Calu3 (cell line): ENCODE results near the gene ARHGAP25. TPM values are rescaled to one million over a fixed set of nuclear protein-coding genes. Genes with fewer than 3 reads are reported as not detected.

Source experiments
- BruUV-seq: library from RNA; stranded (reverse); fragments of 400-500 nt; replicated peaks from 2 replicates; lab custom pipeline; 2021; lab: Mats Ljungman, UMichigan
- CTCF ChIA-PET: fragments of 300-600 bp; sonication (Branson Sonifier 250); formaldehyde crosslinking; loops from one replicate; lab custom pipeline; 2022; ENCODE audit warnings: antibody characterized with exemption; lab: Charles Lee
- DNase-seq: peaks from one replicate; pipeline ENCODE4 v3.0.0; 2022
- H3K27ac Mint-ChIP-seq: one replicate; pipeline ENCODE4 v1.8.0; 2022; ENCODE audit warnings: mixed read lengths; ENCODE audit not compliant: unreplicated experiment
- H3K27me3 Mint-ChIP-seq: one replicate; pipeline ENCODE4 v1.8.0; 2022; ENCODE audit warnings: mixed read lengths; ENCODE audit not compliant: unreplicated experiment
- H3K36me3 Mint-ChIP-seq: one replicate; pipeline ENCODE4 v1.8.0; 2022; ENCODE audit warnings: mild to moderate bottlenecking, moderate library complexity, mixed read lengths; ENCODE audit not compliant: insufficient read depth, unreplicated experiment
- H3K4me1 Mint-ChIP-seq: one replicate; pipeline ENCODE4 v1.8.0; 2022; ENCODE audit warnings: mild to moderate bottlenecking, low read depth, mixed read lengths; ENCODE audit not compliant: unreplicated experiment
- H3K4me3 Mint-ChIP-seq: one replicate; pipeline ENCODE4 v1.8.0; 2022; ENCODE audit warnings: mild to moderate bottlenecking, low read depth, moderate library complexity, mixed read lengths; ENCODE audit not compliant: unreplicated experiment
- H3K9me3 Mint-ChIP-seq: one replicate; pipeline ENCODE4 v1.8.0; 2022; ENCODE audit warnings: low read depth, mixed read lengths; ENCODE audit not compliant: unreplicated experiment
- intact Hi-C: fragments of 100-400 bp; cut with micrococcal nuclease; formaldehyde crosslinking; loops from one replicate; pipeline ENCODE4 v1.10.0; 2022; ENCODE audit not compliant: unreplicated experiment
- total RNA-seq: library from RNA; stranded (reverse); gene quantifications from 2 replicates; pipeline ENCODE4 v1.2.3, GENCODE V29; 2022
- TF ChIP-seq, protein P1 (sequence below): fragments of 200-600 bp; IDR thresholded peaks from one replicate; pipeline ENCODE4 v1.8.0; 2022; ENCODE audit warnings: antibody characterized with exemption; ENCODE audit not compliant: unreplicated experiment

Gene ARHGAP25
- total RNA-seq, 1 experiment from 2014 or later, result not detected

DNA sequence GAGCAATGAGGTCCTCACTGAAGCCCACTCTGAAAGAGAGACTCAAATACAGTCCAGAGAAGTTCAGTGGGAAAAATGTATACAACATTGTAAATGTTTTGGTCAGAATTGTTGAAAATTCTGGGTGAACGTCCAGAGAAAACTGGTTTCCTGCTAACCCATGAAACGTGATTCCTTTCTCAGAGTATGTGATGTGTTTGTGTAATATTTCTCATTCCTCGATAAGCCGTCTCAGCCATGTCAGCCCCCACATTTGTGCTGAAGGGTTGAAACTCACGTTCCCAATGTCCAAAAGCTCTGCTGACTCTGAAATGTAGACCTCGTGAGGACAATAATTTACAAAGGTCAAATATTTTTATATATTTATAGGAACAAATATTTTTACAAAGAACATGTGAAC lies 84.9 kb downstream of the ARHGAP25 start:
- TF ChIP-seq, protein P1, sequence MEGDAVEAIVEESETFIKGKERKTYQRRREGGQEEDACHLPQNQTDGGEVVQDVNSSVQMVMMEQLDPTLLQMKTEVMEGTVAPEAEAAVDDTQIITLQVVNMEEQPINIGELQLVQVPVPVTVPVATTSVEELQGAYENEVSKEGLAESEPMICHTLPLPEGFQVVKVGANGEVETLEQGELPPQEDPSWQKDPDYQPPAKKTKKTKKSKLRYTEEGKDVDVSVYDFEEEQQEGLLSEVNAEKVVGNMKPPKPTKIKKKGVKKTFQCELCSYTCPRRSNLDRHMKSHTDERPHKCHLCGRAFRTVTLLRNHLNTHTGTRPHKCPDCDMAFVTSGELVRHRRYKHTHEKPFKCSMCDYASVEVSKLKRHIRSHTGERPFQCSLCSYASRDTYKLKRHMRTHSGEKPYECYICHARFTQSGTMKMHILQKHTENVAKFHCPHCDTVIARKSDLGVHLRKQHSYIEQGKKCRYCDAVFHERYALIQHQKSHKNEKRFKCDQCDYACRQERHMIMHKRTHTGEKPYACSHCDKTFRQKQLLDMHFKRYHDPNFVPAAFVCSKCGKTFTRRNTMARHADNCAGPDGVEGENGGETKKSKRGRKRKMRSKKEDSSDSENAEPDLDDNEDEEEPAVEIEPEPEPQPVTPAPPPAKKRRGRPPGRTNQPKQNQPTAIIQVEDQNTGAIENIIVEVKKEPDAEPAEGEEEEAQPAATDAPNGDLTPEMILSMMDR, result no peak
- Mint-ChIP-seq H3K27me3 (peaks cover 30% of the 10 kb centered on the region), H3K4me3 (no peak overlapping the region), H3K4me1 (no peaks in the 10 kb centered on the region), H3K27ac (no peak overlapping the region), H3K9me3 (no peaks in the 10 kb centered on the region), H3K36me3 (no peaks in the 10 kb centered on the region)
- DNase-seq, result no peak
- intact Hi-C loops, result no loop called here
- no TSS peak for BruUV-seq
- CTCF ChIA-PET, result interaction anchor here (0.5 kb wide), 1 partner anchor 66 kb away, joined by 3 read pairs; no protein-coding TSS in a partner anchor

DNA sequence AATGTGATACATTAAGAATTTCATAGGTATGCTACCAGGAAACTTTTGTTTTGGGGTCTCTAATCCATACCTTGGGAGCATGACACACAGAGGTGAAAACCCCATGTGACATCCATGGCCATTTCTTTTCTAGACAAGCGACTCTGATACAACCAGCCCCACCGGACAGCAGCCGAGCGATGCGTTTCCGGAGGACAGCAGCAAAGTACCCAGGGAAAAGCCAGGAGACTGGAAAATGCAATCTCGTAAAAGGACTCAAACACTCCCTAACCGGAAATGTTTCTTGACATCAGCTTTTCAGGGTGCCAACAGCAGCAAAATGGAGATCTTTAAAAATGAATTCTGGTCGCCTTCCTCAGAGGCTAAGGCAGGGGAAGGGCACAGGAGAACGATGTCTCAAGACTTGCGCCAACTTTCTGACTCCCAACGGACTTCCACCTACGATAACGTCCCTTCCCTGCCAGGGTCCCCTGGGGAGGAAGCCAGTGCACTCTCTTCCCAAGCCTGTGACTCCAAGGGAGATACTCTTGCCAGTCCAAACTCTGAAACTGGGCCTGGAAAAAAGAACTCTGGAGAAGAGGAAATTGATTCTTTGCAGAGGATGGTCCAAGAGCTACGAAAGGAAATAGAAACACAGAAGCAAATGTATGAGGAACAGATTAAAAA lies 87.7 kb downstream of the ARHGAP25 start:
- Mint-ChIP-seq H3K27ac (no peak overlapping the region), H3K4me1 (no peaks in the 10 kb centered on the region), H3K27me3 (peaks cover 42% of the 10 kb centered on the region), H3K4me3 (no peak overlapping the region), H3K36me3 (no peaks in the 10 kb centered on the region), H3K9me3 (no peaks in the 10 kb centered on the region)
- TF ChIP-seq, protein P1, result no peak
- CTCF ChIA-PET, result no interaction called here
- intact Hi-C loops, result no loop called here
- no peak for DNase-seq
- no TSS peak for BruUV-seq

GRCh38 chr2:68824831-68825230 lies 90.2 kb downstream of the ARHGAP25 start:
- H3K27ac Mint-ChIP-seq, result no peak overlapping the region
- H3K4me3 Mint-ChIP-seq, result no peak overlapping the region
- TF ChIP-seq, protein P1, result no peak
- peaks cover 14% of the 10 kb centered on the region for H3K4me1 Mint-ChIP-seq
- intact Hi-C loops, result no loop called here
- CTCF ChIA-PET, result no interaction called here
- H3K36me3 Mint-ChIP-seq, result peaks cover 6% of the 10 kb centered on the region
- no TSS peak for BruUV-seq
- peaks cover 54% of the 10 kb centered on the region for H3K27me3 Mint-ChIP-seq
- no peaks in the 10 kb centered on the region for H3K9me3 Mint-ChIP-seq
- DNase-seq, result no peak

- no TSS peak for BruUV-seq
- Mint-ChIP-seq H3K36me3 (peaks cover 6% of the 10 kb centered on the region), H3K4me3 (no peak overlapping the region), H3K27ac (no peak overlapping the region), H3K27me3 (peaks cover 54% of the 10 kb centered on the region), H3K9me3 (no peaks in the 10 kb centered on the region), H3K4me1 (peaks cover 15% of the 10 kb centered on the region)
- CTCF ChIA-PET, result no interaction called here
- TF ChIP-seq, protein P1, result no peak
- intact Hi-C loops, result no loop called here
- no peak for DNase-seq
Measured at GRCh38 chr2:68825866-68826265, 91.3 kb downstream of the ARHGAP25 start.
